ENCODE measurements around the gene F7.
"Not testable (repeated sequence)": the region's sequence is repeated elsewhere in the genome, so short reads cannot be mapped to it uniquely, and the experiment has no call there.

F7 gene

DNA sequence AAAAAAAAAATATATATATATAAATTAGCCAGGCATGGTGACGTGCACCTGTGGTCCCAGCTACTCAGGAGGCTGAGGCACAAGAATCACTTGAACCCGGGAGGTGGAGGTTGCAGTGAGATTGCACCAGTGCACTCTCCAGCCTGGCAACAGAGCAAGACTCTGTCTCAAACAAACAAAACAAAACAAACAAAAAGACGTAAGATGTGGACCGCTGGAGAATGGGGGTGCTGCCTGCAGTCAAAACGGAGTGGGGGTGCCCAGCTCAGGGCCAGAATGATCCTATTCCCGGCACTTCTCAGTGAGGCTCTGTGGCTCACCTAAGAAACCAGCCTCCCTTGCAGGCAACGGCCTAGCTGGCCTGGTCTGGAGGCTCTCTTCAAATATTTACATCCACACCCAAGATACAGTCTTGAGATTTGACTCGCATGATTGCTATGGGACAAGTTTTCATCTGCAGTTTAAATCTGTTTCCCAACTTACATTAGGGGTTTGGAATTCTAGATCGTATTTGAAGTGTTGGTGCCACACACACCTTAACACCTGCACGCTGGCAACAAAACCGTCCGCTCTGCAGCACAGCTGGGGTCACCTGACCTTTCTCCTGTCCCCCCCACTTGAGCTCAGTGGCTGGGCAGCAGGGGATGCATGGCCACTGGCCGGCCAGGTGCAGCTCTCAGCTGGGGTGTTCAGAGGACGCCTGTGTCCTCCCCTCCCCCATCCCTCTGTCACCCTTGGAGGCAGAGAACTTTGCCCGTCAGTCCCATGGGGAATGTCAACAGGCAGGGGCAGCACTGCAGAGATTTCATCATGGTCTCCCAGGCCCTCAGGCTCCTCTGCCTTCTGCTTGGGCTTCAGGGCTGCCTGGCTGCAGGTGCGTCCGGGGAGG is at the start of gene F7:
Gene F7, plus strand, starts transcription at position 760 of the 889 bp plus-strand sequence. Its CDS starts 51 bp downstream, at position 811.
- DNase-seq (ENCODE audit: low read depth) = no peak

DNA sequence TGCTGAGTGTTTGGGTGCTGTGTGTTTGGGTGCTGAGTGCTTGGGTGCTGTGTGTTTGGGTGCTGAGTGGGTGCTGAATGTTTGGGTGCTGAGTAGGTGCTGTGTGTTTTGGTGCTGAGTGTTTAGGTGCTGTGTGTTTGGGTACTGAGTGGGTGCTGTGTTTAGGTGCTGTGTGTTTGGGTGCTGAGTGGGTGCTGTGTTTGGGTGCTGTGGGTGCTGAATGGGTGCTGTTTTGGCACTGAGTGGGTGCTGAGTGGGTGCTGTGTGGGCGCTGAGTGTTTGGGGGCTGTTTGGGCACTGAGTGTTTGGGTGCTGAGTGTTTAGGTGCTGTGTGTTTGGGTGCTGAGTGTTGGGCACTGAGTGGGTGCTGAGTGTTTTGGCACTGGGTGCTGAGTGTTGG is 48.5 kb upstream of the F7 start:
- DNase-seq (ENCODE audit: low read depth) = no peak

DNA sequence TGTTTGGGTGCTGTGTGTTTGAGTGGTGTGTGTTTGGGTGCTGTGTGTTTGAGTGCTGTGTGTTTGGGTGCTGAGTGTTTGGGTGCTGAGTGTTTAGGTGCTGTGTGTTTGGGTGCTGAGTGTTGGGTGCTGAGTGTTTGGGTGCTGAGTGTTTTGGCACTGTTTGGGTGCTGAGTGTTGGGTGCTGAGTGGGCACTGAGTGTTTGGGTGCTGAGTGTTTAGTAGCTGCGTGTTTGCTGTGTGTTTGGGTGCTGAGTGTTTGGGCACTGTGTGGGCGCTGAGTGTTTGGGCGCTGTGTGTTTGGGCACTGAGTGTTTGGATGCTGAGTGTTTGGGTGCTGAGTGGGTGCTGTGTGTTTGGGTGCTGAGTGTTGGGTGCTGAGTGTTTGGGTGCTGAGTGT is 48.0 kb upstream of the F7 start:
- DNase-seq (ENCODE audit: low read depth) = not testable (repeated sequence)

DNA sequence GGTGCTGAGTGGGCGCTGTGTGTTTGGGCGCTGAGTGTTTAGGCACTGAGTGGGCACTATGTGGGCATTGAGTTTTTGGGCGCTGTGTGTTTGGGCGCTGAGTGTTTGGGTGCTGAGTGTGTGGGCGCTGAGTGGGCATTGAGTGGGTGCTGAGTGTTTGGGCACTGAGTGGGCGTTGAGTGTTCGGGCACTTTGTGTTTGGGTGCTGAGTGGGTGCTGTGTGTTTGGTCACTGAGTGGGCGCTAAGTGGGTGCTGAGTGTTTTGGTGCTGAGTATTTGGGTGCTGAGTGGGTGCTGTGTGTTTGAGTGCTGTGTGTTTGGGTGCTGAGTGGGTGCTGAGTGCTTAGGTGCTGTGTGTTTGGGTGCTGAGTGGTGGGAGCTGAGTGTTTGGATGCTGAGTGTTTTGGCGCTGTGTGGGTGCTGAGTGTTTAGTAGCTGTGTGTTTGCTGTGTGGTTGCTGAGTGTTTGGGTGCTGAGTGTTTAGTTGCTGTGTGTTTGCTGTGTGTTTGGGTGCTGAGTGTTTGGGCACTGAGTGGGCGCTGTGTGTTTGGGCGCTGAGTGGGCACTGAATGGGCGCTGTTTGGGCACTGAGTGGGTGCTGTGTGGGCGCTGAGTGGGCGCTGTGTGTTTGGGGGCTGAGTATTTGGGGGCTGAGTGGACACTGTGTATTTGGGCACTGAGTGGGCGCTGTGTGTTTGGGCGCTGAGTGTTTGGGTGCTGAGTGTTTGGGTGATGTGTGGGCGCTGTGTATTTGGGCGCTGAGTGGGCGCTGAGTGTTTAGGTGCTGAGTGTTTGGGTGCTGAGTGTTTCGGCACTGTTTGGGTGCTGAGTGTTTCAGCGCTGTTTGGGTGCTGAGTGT is 47.2 kb upstream of the F7 start:
- no peak for DNase-seq (ENCODE audit: low read depth)

DNA sequence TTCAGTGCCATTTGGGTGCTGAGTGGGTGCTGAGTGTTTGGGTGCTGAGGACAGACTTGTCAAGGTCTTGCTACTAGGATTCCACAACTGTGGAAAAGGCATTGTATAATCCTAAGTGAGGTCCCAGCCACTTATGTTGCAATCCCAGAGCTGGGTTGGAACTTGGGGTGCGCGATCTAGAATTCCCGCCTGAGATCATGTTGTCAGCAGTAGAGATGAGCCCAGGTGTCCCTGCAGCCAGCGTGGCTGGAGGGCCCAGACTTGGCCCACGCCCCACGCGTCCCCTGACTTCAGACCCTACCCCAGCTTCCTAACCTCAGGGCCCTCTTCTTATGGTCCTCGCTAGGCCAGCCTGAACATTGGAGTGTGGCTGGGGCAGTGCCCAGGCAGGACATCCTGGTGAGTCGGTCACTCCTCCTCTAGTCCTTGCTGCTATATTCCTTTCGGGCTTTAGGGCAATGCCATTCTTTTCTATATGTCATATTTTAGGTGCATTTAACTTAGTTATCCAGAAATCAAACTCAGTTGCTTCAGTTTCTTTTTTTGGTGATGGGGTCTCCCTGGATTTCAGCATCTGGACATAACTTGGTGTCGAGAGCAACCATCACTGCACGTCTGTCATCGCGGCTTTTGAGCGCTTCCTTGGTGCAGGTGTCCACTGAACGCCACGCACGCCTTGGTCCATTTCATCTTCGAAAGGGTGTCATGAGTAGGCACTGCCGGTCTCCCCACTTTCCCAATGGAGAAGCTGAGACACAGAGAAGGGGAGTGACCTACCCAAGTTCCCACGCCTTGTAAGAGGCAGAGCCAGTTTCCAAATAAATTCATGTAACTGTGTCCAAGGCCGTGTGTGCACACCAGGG is 46.4 kb upstream of the F7 start:
- DNase-seq (ENCODE audit: low read depth) = no peak

DNA sequence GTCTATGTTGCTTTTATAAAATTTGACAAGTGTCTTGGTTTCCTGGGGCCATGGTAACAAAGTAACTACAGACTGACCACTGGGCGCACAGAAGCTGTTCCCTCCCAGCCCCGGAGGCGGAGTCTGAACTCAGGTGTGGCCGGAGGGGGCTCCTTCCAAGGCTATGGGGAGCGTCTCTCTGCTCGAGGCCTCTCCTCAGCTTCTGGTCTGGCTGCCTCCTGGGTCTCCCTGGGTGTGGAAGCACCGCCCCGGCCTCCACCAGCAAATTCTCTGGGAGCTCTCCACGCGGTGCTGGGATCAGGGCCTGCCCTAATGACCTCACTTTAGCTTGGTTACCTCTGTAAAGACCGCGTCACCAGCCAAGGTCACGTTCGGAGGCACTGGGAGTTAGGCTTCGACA is 45.7 kb upstream of the F7 start:
- DNase-seq (ENCODE audit: low read depth) = no peak

DNA sequence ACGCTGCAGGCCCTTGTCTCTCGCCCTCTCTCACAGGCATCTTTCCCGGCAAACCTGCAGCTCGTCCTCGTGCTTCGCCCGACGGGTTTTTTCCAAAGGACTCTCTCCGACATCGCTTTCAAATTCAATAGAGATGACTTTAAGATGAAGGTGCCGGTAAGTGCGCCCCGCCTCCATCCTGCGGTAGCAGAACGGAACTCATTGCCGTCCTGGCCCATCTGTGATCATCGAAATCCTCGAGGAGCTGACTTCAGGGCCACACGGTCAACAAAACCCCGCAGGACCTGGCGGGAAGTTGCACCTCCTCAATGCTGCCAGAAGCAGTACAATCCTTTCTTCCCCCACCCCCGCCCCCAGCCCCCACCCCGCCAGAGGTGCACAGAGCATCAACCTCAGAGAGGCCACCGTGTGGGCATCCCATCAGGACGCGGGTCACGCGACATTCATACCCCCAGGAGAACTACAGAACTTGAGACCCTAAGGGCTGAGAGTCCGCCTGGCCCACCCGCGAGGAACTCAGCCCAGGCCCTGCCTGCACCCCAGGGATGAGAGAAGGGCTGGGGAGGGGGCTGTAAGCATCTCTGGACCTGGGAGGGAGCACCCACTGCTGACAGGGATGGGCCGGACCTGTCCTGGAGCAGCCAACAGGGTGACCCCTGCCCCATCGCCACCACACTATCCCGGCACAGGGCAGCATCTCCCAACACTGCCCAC is 44.9 kb upstream of the F7 start:
- DNase-seq (ENCODE audit: low read depth) = no peak

DNA sequence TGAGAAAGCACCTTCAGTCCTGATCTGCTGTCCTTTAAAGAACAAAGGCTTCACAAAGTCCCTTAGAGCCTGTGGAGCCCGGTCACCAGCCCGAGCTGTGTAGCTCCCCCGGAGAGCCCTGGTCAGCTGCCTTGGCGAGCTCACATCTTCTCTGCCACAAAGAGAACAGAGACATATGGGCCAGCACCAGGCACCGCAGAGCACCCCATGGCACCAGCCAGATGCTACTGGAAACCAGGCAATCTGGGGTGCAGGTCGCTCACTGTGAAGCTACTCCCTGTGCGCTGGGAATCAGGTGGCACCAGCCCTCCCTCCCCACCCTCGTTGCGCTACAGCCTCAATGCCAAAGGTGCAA is 44.3 kb upstream of the F7 start:
- no peak for DNase-seq (ENCODE audit: low read depth)

DNA sequence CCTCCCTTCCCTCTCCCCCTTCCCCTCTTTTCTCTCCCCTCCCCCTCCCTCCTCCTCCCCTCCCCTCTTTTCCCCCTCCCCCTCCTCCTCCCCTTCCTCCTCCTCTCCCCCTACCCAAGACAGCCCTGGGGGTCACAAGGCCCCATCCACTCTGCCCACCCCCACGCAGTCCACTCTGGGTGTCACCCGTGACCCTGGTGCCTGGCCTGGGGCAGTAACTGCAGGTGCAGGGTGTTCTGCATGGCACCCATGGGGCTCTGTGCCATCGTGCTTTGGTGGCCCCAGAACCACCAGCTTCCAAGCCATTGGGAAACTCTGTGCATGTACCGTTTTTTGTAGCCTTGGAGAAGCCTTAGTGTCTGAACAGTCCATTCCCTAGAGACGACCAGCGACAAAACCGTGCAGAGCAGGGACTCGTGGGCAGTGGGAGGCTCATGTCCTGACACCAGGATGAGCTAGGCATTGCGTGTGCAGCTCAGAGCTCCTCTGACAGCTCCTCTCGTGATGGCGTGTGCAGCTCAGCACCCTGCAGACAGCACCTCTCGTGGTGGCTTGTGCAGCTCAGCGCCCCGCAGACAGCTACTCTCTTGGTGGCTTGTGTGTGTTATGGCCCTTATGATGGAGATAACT is 43.7 kb upstream of the F7 start:
- DNase-seq (ENCODE audit: low read depth) = no peak

DNA sequence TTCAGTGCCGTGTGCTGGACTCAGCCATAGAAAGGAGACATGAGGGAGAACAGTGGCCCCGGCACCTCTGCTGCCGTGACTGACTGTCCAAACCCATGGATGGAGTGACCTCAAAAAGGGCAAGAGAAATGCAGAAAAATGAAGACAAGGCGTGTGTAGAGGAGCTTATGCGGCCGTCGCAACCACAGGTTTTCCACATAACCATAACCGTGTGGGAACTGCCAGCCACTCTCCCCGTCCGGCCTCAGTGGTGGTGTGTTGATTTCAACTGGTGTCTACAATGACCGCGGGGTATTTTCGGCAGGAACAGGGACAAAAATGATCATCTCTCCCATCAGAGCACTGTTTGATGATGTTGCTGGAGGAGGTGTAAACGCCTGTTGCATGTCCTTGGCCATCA is 42.9 kb upstream of the F7 start:
- no peak for DNase-seq (ENCODE audit: low read depth)

DNA sequence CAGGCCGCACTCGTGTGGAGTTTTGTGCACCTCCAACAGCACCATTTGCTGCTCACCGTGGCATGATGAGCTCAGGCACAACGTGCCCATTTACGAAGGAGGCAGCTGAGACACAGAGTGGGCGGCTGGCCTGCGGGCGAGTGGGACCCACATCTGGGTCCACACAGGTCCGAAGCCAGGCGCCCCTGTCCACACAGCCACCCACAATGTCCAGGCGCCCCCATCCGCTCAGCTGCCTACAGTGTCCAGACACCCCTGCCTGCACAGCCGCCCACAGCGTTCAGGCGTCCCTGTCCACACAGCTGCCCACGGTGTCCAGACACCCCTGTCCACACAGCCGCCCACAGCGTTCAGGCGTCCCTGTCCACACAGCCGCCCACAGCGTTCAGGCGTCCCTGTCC is 42.5 kb upstream of the F7 start:
- DNase-seq (ENCODE audit: low read depth) = no peak

DNA sequence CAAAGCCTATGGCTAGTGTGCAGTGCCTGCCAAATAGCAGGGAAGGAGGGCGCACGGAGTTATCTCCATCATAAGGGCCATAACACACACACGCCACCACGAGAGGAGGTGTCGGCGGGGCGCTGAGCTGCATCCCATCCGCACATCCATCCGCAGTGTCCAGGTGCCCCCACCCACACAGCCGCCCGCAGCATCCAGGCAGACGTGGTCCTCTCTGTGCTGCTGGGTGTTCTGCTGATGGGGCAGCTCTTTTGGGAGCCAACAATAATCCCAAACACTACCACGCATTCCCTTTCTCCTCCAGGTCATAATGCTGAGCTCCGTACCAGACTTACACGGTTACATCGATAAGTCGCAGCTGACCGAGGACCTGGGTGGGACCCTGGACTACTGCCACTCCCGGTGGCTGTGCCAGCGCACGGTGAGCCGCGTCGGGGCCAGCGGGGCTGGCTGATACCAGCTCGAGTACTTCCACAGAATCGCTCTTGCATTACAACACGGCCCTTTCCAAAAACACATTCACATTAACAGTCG is 41.5 kb upstream of the F7 start:
- DNase-seq (ENCODE audit: low read depth) = no peak

DNA sequence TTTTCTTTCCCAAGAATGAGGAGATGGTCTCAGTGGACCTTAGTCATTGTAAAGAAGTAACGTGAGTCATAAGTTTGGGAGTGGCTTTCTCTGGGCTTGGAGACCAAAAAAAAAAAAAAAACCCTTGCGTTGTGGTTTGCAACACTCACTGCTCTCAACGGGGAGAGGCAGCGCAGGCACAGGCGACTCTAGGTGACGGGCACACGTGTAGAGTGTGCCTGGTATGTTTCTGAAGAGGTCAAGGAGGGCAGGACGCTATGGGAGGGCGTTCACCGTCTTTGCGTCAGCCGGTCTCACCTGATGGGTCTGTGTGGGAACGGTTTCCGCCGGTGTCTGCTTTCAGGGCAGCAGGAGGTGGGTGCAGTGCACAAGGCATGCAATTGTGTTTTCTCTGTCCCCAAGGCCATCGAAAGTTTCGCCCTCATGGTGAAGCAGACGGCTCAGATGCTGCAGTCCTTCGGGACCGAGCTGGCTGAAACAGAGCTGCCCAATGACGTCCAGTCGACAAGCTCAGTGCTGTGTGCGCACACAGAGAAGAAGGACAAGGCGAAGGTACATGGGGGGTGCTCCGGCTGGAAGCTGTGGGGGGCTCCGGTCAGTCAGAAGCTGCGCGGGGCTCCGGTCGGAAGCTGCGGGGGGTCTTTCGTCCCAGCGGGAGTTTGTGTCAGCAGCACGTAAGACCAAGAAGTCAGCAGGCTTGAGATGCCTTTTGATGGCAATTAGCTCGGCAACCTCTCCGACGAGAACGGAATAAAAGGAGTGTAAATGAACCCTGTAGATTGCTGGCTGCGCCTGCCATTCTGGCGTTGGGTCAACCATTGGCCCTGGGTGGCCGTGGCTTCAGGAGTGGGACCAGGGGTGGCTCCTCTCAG is 40.8 kb upstream of the F7 start:
- DNase-seq (ENCODE audit: low read depth) = no peak

DNA sequence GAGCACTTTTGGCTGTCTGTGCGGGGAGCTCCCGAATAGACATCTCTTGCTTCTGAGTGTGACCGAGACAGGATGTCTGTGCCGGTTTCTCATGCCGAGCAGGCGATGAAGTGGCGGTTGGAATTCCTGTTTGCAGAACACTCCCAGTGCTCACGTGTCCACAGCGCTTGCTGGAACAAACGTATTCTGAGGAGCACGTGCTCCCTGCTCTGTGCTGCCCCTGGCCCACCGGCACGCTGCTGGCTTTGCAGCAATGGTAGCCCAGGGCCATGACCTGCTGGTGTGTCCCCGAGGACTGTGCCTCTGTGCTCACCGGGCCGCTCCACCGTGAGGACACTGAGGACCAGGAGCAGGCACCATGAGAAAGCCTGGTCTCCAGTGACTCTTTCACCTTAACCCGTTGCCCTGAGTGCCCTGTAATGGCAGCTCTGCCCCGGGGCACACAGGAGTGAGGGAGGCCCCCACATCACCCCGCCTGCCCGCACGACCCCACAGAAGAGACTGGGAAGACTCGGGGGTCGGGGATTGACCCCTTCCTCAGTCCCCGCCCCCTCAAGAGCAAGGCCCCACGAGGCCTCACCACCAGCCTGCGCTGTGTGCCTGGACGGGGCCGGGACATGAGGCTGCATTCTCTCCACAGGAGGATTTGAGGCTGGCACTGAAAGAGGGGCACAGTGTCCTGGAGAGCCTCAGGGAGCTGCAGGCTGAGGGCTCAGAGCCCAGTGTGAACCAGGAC is 40.0 kb upstream of the F7 start:
- no peak for DNase-seq (ENCODE audit: low read depth)

DNA sequence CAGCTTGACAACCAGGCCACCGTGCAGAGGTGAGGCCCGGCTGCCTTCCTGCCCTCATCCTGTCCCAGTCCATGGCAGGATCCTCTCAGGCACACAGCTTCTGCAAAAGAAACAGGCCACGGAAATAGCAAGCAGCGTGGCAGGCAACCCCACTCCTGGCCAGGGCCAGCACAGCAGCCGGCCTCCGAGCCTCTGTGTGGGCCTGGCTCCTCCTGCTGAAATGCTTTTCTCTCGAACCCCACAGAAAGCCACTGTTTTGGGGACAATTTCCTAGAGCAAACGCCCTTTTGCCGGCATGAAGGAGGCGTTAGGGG is 39.5 kb upstream of the F7 start:
- no peak for DNase-seq (ENCODE audit: low read depth)

DNA sequence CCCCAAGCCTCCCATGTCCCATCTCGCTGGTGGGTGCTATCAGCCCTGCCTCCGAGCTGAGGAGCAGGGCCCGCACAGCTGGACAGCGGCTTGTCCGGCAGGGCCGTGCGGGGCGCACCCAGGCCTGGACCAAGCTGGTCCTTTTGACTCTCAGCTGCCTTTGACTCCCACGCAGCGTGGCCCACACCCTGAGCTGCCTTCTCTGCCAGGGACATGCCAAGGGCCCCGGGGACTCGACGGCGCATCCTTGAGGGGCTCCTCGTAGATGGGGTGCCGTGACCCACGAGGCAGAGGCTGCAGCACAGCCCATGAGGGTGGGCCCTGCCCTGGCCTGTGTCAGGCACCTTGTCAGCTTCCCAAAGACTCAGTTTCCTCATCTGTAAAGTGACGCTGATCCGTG is 38.8 kb upstream of the F7 start:
- no peak for DNase-seq (ENCODE audit: low read depth)

DNA sequence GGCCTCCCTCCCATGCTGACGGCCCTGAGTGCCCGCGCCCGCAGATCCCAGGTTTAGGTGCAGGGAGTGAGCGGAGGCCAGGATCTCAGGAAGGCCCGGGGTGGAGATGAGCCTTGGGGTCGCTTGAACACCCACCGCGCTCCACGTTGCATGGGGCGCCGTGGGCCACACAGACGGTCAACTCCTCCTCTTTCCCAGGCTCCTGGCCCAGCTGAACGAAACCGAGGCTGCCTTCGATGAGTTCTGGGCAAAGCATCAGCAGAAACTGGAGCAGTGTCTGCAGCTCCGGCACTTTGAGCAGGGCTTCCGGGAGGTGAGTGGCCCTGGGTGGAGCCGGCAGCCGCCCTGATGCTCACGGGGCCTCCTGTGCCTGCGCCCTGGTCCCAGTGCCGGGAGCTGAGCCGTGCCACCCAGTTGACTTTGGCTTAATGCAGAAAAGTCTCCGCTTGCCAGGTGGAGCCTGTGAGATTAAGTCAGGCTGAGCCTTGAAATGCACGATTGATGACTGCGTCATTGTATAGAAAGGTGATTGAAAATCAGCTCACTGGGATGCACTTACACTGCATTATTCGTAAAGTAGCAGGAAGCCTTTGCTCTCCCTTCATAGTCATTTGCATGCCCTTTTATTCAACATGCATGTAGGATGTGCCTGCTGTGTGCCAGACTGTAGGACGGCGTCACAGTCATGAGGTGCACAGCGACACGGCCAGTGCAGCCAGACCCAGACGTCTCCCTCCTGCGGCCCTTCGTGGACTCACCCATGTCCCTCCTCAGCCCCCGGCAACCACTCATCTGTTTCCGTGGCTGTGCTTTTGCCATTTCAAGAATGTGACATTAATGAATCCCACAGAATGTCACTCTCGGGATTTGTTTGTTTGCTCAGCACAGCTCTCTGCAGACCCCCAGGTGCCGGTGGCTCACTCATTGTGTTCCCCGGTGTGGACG is 35.5 kb upstream of the F7 start:
- DNase-seq (ENCODE audit: low read depth) = no peak

DNA sequence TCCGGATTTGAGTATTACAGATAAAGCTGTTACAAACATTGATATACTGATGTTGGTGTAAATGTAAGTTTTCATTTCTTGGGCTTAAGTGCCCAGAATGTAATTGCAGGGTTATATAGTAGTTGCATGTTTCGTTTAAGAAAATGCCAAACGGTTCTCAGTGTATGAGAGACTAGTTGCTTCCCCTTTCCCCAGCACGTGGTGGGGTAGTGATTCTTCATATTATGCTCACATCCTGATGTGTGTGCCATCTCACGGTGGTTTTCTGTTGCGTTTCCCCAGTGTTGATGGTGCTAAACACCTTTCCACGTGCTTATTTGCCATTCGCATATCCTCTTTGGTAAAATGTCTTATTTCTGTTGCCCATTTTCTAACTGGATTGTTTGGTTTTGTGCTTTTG is 34.7 kb upstream of the F7 start:
- DNase-seq (ENCODE audit: low read depth) = no peak
